ENCODE measurements around the gene ADIPOQ. TPM values are rescaled to one million over a fixed set of nuclear protein-coding genes. Genes with fewer than 3 reads are reported as not detected.

The ADIPOQ gene
- total RNA-seq, 1 experiment from 2014 or later = not detected

- intact Hi-C loops (cut with micrococcal nuclease) = no loop called here
These were observed 33.2 kb downstream of the ADIPOQ start for GRCh38 chr3:186875708-186876107.

DNA sequence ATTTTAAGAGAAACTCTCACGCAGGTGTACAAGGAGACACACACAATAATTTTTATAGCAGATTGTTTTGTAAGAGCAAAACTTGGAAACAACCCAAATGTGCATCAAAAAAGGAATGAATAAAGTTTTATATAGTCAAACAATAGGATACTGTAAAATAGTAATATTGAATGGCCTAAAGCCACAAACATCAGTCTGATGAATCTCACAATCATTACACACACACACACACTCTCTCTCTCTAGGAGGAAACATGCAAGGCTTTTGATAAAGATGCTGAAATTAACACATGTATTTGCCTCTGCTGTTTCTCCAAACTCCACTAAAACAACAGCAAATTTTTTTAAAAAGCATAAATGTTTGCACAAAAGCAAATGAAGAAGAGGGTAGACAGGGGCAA is 37.3 kb downstream of the ADIPOQ start:
- CTCF ChIA-PET = no interaction called here
- intact Hi-C loops (cut with micrococcal nuclease) = no loop called here
- no peak overlapping the region for H3K27ac ChIP-seq (ENCODE audit: low read length)
- no peak overlapping the region for H3K4me3 ChIP-seq (ENCODE audit: low read length)
- H3K79me2 ChIP-seq (ENCODE audit: low read length) = no peaks in the 10 kb centered on the region
- peaks cover 13% of the 10 kb centered on the region for H3K4me1 ChIP-seq (ENCODE audit: insufficient read depth, low read length)
- H3K9ac ChIP-seq (ENCODE audit: low read length) = no peak overlapping the region
- DNase-seq (no peak), ATAC-seq (no peak)
- TF ChIP-seq CTCF (conservative IDR thresholded peaks at IDR 0.05; ENCODE audit: low read depth, low read length) = no peak
- H4K20me1 ChIP-seq (ENCODE audit: low read length) = no peaks in the 10 kb centered on the region
- POLR2A ChIA-PET (ENCODE audit: unreplicated experiment) = no interaction called here
- H3K9me2 ChIP-seq (replicated peaks; ENCODE audit: low read length) = no peaks in the 10 kb centered on the region
- H3K9me3 ChIP-seq (ENCODE audit: low read length) = no peaks in the 10 kb centered on the region
- no peaks in the 10 kb centered on the region for H3K27me3 ChIP-seq (ENCODE audit: low read length)
- no peak overlapping the region for H2AFZ ChIP-seq (ENCODE audit: low read length)
- H3F3A ChIP-seq (ENCODE audit: low read length, unreplicated experiment) = no peaks in the 10 kb centered on the region
- H3K36me3 ChIP-seq (ENCODE audit: low read depth, low read length) = no peaks in the 10 kb centered on the region
- no peak overlapping the region for H3K4me2 ChIP-seq (ENCODE audit: low read length)
- BruUV-seq (replicated peaks) = no TSS peak

More at GRCh38 chr3:186875708-186876107, 33.2 kb downstream of the ADIPOQ start:
- H3K27me3 ChIP-seq (ENCODE audit: low read length) = no peaks in the 10 kb centered on the region
- no peak for ATAC-seq
- peaks cover 4% of the 10 kb centered on the region; the same call in 1 of the 2 replicates for H3K4me1 ChIP-seq (ENCODE audit: insufficient read depth, low read length)
- no peaks in the 10 kb centered on the region for H3F3A ChIP-seq (ENCODE audit: low read length, unreplicated experiment)
- POLR2A ChIA-PET (ENCODE audit: unreplicated experiment) = no interaction called here
- no peak overlapping the region for H3K27ac ChIP-seq (ENCODE audit: low read length)
- no peaks in the 10 kb centered on the region for H3K9me3 ChIP-seq (ENCODE audit: low read length)
- H3K79me2 ChIP-seq (ENCODE audit: low read length) = no peaks in the 10 kb centered on the region
- H2AFZ ChIP-seq (ENCODE audit: low read length) = no peak overlapping the region
- no peaks in the 10 kb centered on the region for H4K20me1 ChIP-seq (ENCODE audit: low read length)
- TF ChIP-seq EZH2phosphoT487 (IDR thresholded peaks at IDR 0.05; ENCODE audit: borderline replicate concordance, low read length) (no peak), CTCF (conservative IDR thresholded peaks at IDR 0.05; ENCODE audit: low read depth, low read length) (no peak), EZH2 (IDR thresholded peaks at IDR 0.05; ENCODE audit: low read length, unreplicated experiment) (no peak)
- H3K9ac ChIP-seq (ENCODE audit: low read length) = no peak overlapping the region
- CTCF ChIA-PET = no interaction called here
- no peak for DNase-seq
- BruUV-seq (replicated peaks) = no TSS peak
- no peak overlapping the region for H3K4me3 ChIP-seq (ENCODE audit: low read length)
- no peak overlapping the region for H3K4me2 ChIP-seq (ENCODE audit: low read length)
- H3K9me2 ChIP-seq (replicated peaks; ENCODE audit: low read length) = no peaks in the 10 kb centered on the region
- H3K36me3 ChIP-seq (ENCODE audit: low read depth, low read length) = no peaks in the 10 kb centered on the region

DNA sequence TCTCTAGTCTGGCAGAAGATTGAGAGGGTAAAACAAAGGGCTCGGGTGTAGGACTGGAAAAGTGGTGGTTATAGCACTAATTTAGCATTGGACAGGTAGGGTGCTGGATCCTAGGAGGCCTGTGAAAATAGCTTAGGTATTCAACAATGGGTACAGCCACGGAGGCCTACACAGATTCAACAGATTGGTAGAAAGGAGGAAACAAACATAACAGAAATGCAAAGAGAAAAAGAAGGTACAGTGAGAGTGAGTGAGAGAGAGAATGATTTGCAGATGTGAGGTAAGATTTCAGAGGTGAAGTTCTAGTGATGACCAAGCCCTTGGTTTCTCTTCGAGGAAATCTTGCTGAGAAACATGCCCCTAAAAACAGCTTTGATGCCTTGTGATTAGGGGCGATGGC is 37.9 kb downstream of the ADIPOQ start:
- no peaks in the 10 kb centered on the region for H3K9me3 ChIP-seq (ENCODE audit: low read length)
- H3K9me2 ChIP-seq (replicated peaks; ENCODE audit: low read length) = no peaks in the 10 kb centered on the region
- ATAC-seq = no peak
- no peaks in the 10 kb centered on the region for H3F3A ChIP-seq (ENCODE audit: low read length, unreplicated experiment)
- no peak overlapping the region for H3K27ac ChIP-seq (ENCODE audit: low read length)
- no peak overlapping the region for H3K9ac ChIP-seq (ENCODE audit: low read length)
- DNase-seq = no peak
- no peaks in the 10 kb centered on the region for H4K20me1 ChIP-seq (ENCODE audit: low read length)
- CTCF ChIA-PET = no interaction called here
- BruUV-seq (replicated peaks) = no TSS peak
- no peaks in the 10 kb centered on the region for H3K27me3 ChIP-seq (ENCODE audit: low read length)
- POLR2A ChIA-PET (ENCODE audit: unreplicated experiment) = no interaction called here
- no peak overlapping the region for H2AFZ ChIP-seq (ENCODE audit: low read length)
- TF ChIP-seq EZH2phosphoT487 (IDR thresholded peaks at IDR 0.05; ENCODE audit: borderline replicate concordance, low read length) (no peak), EZH2 (IDR thresholded peaks at IDR 0.05; ENCODE audit: low read length, unreplicated experiment) (no peak), CTCF (conservative IDR thresholded peaks at IDR 0.05; ENCODE audit: low read depth, low read length) (no peak)
- H3K4me3 ChIP-seq (ENCODE audit: low read length) = no peak overlapping the region
- no peaks in the 10 kb centered on the region for H3K36me3 ChIP-seq (ENCODE audit: low read depth, low read length)
- H3K4me2 ChIP-seq (ENCODE audit: low read length) = no peak overlapping the region
- peaks cover 13% of the 10 kb centered on the region for H3K4me1 ChIP-seq (ENCODE audit: insufficient read depth, low read length)
- intact Hi-C loops (cut with micrococcal nuclease) = no loop called here
- no peaks in the 10 kb centered on the region for H3K79me2 ChIP-seq (ENCODE audit: low read length)
